PC-3 (cell line): ENCODE measurements around the gene PCSK5. TPM values are rescaled to one million over a fixed set of nuclear protein-coding genes. Genes with fewer than 3 reads are reported as not detected.

ENCODE experiments used
- ATAC-seq: fragments of 200-7000 bp; cut with Tn5 transposase; 2 replicates; pipeline ENCODE4 v1.9.1; 2020; ENCODE audit warnings: mild to moderate bottlenecking, moderate library complexity
- BruUV-seq: library from RNA; stranded (reverse); fragments of 400-500 nt; replicated peaks from 2 replicates; lab custom pipeline; 2021; lab: Mats Ljungman, UMichigan
- CTCF ChIA-PET: fragments of 300-600 bp; sonication (Branson Sonifier 250); formaldehyde crosslinking; loops from one replicate; lab custom pipeline; 2022; ENCODE audit warnings: antibody characterized with exemption; lab: Charles Lee
- POLR2A ChIA-PET: fragments of 300-600 bp; sonication (Branson Sonifier 250); formaldehyde crosslinking; loops from one replicate; lab custom pipeline; 2022; ENCODE audit warnings: antibody characterized with exemption; ENCODE audit not compliant: unreplicated experiment; lab: Charles Lee
- DNase-seq: peaks from one replicate; pipeline ENCODE4 v3.0.0-alpha.2; 2015
- H2AFZ ChIP-seq: fragments of 300-600 bp; sonication (generic); 2 replicates; pipeline ENCODE4 v1.6.0; 2016; ENCODE audit warnings: antibody characterized with exemption, low read length
- H3F3A ChIP-seq: fragments of 300-600 bp; sonication (generic); one replicate; pipeline ENCODE4 v1.6.0; 2017; ENCODE audit warnings: antibody characterized with exemption, low read length, control low read depth, mild to moderate bottlenecking; ENCODE audit not compliant: unreplicated experiment
- H3K27ac ChIP-seq: fragments of 300-600 bp; sonication (generic); 2 replicates; pipeline ENCODE4 v1.5.1; 2016; ENCODE audit warnings: mild to moderate bottlenecking, low read length
- H3K27me3 ChIP-seq: fragments of 300-600 bp; sonication (generic); 2 replicates; pipeline ENCODE4 v1.6.1; 2016; ENCODE audit warnings: low read length, mixed read lengths
- H3K36me3 ChIP-seq: fragments of 300-600 bp; sonication (generic); 2 replicates; pipeline ENCODE4 v1.6.1; 2016; ENCODE audit warnings: low read depth, mixed run types, low read length, mixed read lengths
- H3K4me1 ChIP-seq: fragments of 300-600 bp; sonication (generic); 2 replicates; pipeline ENCODE4 v1.5.1; 2016; ENCODE audit warnings: low read length; ENCODE audit not compliant: insufficient read depth
- H3K4me2 ChIP-seq: fragments of 300-600 bp; sonication (generic); 2 replicates; pipeline ENCODE4 v1.6.0; 2016; ENCODE audit warnings: low read length
- H3K4me3 ChIP-seq: fragments of 300-600 bp; sonication (generic); 2 replicates; pipeline ENCODE4 v1.5.1; 2016; ENCODE audit warnings: mild to moderate bottlenecking, low read length, mixed read lengths
- H3K79me2 ChIP-seq: fragments of 300-600 bp; sonication (generic); 2 replicates; pipeline ENCODE4 v1.6.1; 2017; ENCODE audit warnings: low read length, mixed read lengths
- H3K9ac ChIP-seq: fragments of 300-600 bp; sonication (generic); 2 replicates; pipeline ENCODE4 v1.6.0; 2016; ENCODE audit warnings: mild to moderate bottlenecking, low read length
- H3K9me2 ChIP-seq: fragments of 300-600 bp; sonication (generic); replicated peaks from 2 replicates; pipeline ENCODE4 v1.6.1; 2016; ENCODE audit warnings: mixed run types, low read length, mixed read lengths
- H3K9me3 ChIP-seq: fragments of 300-600 bp; sonication (generic); 2 replicates; pipeline ENCODE4 v1.6.1; 2016; ENCODE audit warnings: low read length, mixed read lengths
- H4K20me1 ChIP-seq: fragments of 300-600 bp; sonication (generic); 2 replicates; pipeline ENCODE4 v1.6.1; 2016; ENCODE audit warnings: low read length, mixed read lengths
- EZH2 ChIP-seq: fragments of 300-600 bp; sonication (generic); IDR thresholded peaks from one replicate; pipeline ENCODE4 v1.6.1; 2017; ENCODE audit warnings: antibody characterized with exemption, mild to moderate bottlenecking, low read length; ENCODE audit not compliant: unreplicated experiment
- EZH2phosphoT487 ChIP-seq: fragments of 300-600 bp; sonication (generic); IDR thresholded peaks from 2 replicates; pipeline ENCODE4 v1.6.1; 2018; ENCODE audit warnings: mild to moderate bottlenecking, antibody characterized with exemption, low read length, borderline replicate concordance
- intact Hi-C: fragments of 100-400 bp; cut with micrococcal nuclease; formaldehyde crosslinking; loops from 2 replicates; pipeline ENCODE4 v1.9.0; 2023
- total RNA-seq: library from RNA; depleted of rRNA; stranded (reverse); fragments of >200 nt; gene quantifications from 2 replicates; pipeline ENCODE4 v1.2.3, GENCODE V29; 2014
- TF ChIP-seq, protein P1 (sequence below): fragments of 300-600 bp; sonication (generic); conservative IDR thresholded peaks from 2 replicates; pipeline ENCODE4 v1.5.1; 2017; ENCODE audit warnings: antibody characterized with exemption, low read depth, mild to moderate bottlenecking, low read length

The PCSK5 gene
- total RNA-seq, 1 experiment from 2014 or later = not detected

DNA sequence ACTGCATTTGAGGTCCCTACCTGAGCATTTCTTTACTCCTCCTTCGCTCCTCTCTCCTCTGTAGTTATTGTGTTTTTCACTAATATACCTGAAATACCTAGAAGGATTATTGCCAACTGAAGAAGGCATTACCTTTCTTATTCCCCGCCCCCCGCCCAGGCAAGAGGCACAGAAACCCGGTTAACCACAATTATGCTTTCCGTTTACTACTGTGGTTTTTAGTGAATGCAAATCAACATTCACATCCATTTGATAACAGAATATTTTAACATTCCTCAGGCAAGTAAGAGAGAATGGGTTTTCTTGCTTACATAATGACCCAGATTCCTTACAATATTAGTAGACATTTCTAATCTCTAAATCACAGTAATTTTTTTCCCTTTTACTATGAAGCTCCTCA lies 136.9 kb downstream of the PCSK5 start:
- Histone ChIP-seq H3K4me1 (no peaks in the 10 kb centered on the region), H4K20me1 (no peaks in the 10 kb centered on the region), H3K9ac (no peak overlapping the region), H3K9me3 (no peaks in the 10 kb centered on the region), H3K4me3 (no peak overlapping the region), H3K27ac (no peak overlapping the region), H3K36me3 (no peaks in the 10 kb centered on the region), H2AFZ (no peak overlapping the region), H3F3A (no peaks in the 10 kb centered on the region), H3K79me2 (no peaks in the 10 kb centered on the region), H3K4me2 (no peak overlapping the region), H3K27me3 (no peaks in the 10 kb centered on the region), H3K9me2 (no peaks in the 10 kb centered on the region)
- DNase-seq (no peak), ATAC-seq (no peak)
- intact Hi-C loops = no loop called here
- no TSS peak for BruUV-seq
- POLR2A ChIA-PET = no interaction called here
- CTCF ChIA-PET = no interaction called here
- TF ChIP-seq, protein P1, sequence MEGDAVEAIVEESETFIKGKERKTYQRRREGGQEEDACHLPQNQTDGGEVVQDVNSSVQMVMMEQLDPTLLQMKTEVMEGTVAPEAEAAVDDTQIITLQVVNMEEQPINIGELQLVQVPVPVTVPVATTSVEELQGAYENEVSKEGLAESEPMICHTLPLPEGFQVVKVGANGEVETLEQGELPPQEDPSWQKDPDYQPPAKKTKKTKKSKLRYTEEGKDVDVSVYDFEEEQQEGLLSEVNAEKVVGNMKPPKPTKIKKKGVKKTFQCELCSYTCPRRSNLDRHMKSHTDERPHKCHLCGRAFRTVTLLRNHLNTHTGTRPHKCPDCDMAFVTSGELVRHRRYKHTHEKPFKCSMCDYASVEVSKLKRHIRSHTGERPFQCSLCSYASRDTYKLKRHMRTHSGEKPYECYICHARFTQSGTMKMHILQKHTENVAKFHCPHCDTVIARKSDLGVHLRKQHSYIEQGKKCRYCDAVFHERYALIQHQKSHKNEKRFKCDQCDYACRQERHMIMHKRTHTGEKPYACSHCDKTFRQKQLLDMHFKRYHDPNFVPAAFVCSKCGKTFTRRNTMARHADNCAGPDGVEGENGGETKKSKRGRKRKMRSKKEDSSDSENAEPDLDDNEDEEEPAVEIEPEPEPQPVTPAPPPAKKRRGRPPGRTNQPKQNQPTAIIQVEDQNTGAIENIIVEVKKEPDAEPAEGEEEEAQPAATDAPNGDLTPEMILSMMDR = no peak
- no peak for TF ChIP-seq EZH2
- TF ChIP-seq EZH2phosphoT487 = no peak

DNA sequence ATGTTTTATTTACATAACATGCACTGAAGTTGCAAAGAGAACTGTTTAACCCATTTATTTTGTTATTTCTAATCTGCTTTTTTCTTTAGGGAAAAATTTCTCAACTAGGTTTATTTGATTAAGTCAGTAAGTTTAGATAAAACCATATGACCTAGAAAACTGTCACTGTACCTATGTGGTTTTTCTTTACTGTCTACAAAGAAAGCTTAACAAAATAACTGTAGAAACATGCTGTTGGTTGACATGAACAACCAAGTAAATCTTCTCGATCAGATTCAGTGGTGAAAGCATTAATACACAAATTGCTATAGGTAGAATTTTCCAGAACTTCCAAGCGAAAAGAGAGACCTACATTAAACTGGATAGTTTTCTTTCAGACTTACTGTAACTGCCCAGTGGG lies 137.4 kb downstream of the PCSK5 start:
- Histone ChIP-seq H3K9me3 (no peaks in the 10 kb centered on the region), H3K79me2 (no peaks in the 10 kb centered on the region), H2AFZ (no peak overlapping the region), H3K4me3 (no peak overlapping the region), H3K36me3 (no peaks in the 10 kb centered on the region), H3K4me1 (no peaks in the 10 kb centered on the region), H3K9ac (no peak overlapping the region), H4K20me1 (no peaks in the 10 kb centered on the region), H3K27me3 (no peaks in the 10 kb centered on the region), H3F3A (no peaks in the 10 kb centered on the region), H3K9me2 (no peaks in the 10 kb centered on the region), H3K4me2 (no peak overlapping the region), H3K27ac (no peak overlapping the region)
- ChIA-PET CTCF (no interaction called here), POLR2A (no interaction called here)
- intact Hi-C loops = no loop called here
- BruUV-seq = no TSS peak
- no peak for DNase-seq
- TF ChIP-seq, protein P1 = no peak
- TF ChIP-seq EZH2phosphoT487 (no peak), EZH2 (no peak)
- no peak for ATAC-seq

DNA sequence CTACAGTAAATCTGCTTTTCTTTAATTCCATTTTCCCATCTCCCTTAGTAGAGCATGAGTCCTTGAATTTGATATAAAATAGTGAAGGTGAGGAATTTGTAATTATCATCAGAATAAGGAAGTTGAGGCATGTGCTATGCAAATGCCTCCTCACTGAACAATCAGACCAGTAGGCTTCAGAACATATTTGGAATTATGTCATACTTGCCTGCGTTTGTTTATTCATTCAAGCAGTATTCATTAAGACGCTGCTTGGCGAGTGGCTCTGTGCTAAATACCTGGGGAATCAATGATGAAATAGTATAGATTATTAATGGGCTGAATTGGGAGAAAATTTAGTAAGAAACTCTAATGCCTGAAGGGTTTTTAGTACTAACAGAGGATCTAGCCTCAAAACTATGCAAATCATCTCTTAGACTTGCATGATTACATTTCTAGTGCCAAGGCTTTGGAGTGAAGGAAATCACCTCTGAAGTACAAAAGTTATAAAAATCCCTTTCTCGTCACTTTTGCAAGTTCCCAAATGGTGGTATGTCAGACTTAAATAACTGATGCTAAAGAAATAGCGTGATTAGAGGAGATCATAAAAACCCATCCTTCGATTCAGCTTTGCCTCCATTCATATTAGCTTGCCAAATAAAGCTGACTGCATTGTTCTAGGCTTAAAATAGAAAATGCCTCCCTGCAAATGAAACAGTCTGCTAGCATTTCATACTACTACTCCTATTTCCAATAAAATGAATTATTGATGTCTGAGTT lies 141.7 kb downstream of the PCSK5 start:
- Histone ChIP-seq H3K4me1 (no peaks in the 10 kb centered on the region), H3K36me3 (no peaks in the 10 kb centered on the region), H3K4me2 (no peak overlapping the region), H3K9me2 (no peaks in the 10 kb centered on the region), H3K4me3 (no peak overlapping the region), H4K20me1 (no peaks in the 10 kb centered on the region), H3K79me2 (no peaks in the 10 kb centered on the region), H3F3A (no peaks in the 10 kb centered on the region), H3K27ac (no peak overlapping the region), H3K9me3 (no peaks in the 10 kb centered on the region), H3K9ac (no peak overlapping the region), H3K27me3 (no peaks in the 10 kb centered on the region), H2AFZ (no peak overlapping the region)
- DNase-seq = no peak
- ChIA-PET POLR2A (no interaction called here), CTCF (no interaction called here)
- ATAC-seq = no peak
- no peak for TF ChIP-seq EZH2phosphoT487
- TF ChIP-seq EZH2 = no peak
- TF ChIP-seq, protein P1 = no peak
- intact Hi-C loops = no loop called here
- BruUV-seq = no TSS peak
